Measurements from ENCODE around the gene PRSS53.
A peak's percentile ranks its signal among the peaks of the same experiment; 100 is the strongest.

The PRSS53 gene

GRCh38 chr16:31129568-31130335 is 41.0 kb upstream of the PRSS53 start:
- H3K4me3 ChIP-seq (ENCODE audit: control insufficient read depth, low read depth, low read length): no peak overlapping the region
- TF ChIP-seq CTCF (IDR thresholded peaks at IDR 0.05; ENCODE audit: control insufficient read depth, insufficient read depth, low read depth, low read length, missing control alignments): no peak
- DNase-seq (ENCODE audit: low read depth): no peak

- no peak for TF ChIP-seq CTCF (IDR thresholded peaks at IDR 0.05; ENCODE audit: control insufficient read depth, insufficient read depth, low read depth, low read length, missing control alignments)
- DNase-seq (ENCODE audit: low read depth): no peak
- H3K4me3 ChIP-seq (ENCODE audit: control insufficient read depth, low read depth, low read length): no peak overlapping the region
Observed at GRCh38 chr16:31128711-31129567, 40.2 kb upstream of the PRSS53 start.

GRCh38 chr16:31127182-31127581 is 38.4 kb upstream of the PRSS53 start:
- no peak for DNase-seq (ENCODE audit: low read depth)
- no peak for TF ChIP-seq CTCF (IDR thresholded peaks at IDR 0.05; ENCODE audit: control insufficient read depth, insufficient read depth, low read depth, low read length, missing control alignments)
- H3K4me3 ChIP-seq (ENCODE audit: control insufficient read depth, low read depth, low read length): no peak overlapping the region

- TF ChIP-seq CTCF (IDR thresholded peaks at IDR 0.05; ENCODE audit: control insufficient read depth, insufficient read depth, low read depth, low read length, missing control alignments): no peak
Observed at GRCh38 chr16:31125844-31126243, 37.1 kb upstream of the PRSS53 start.

GRCh38 chr16:31120129-31120528 is 31.4 kb upstream of the PRSS53 start:
- no peak for TF ChIP-seq CTCF (IDR thresholded peaks at IDR 0.05; ENCODE audit: control insufficient read depth, insufficient read depth, low read depth, low read length, missing control alignments)
- H3K4me3 ChIP-seq (ENCODE audit: control insufficient read depth, low read depth, low read length): no peak overlapping the region
- DNase-seq (ENCODE audit: low read depth): no peak

More at GRCh38 chr16:31125844-31126243, 37.1 kb upstream of the PRSS53 start:
- DNase-seq (ENCODE audit: low read depth): no peak
- H3K4me3 ChIP-seq (ENCODE audit: control insufficient read depth, low read depth, low read length): no peak overlapping the region

GRCh38 chr16:31118223-31119155 is 29.7 kb upstream of the PRSS53 start:
- peak; percentile 65 for DNase-seq (ENCODE audit: low read depth)

More at GRCh38 chr16:31118223-31119155, 29.7 kb upstream of the PRSS53 start:
- H3K4me3 ChIP-seq (ENCODE audit: control insufficient read depth, low read depth, low read length): peak overlapping the region; percentile 65
- no peak for TF ChIP-seq CTCF (IDR thresholded peaks at IDR 0.05; ENCODE audit: control insufficient read depth, insufficient read depth, low read depth, low read length, missing control alignments)

Measured in AG09309 (cell line).